ENCODE measurements around the gene TESPA1. TPM values are rescaled to one million over a fixed set of nuclear protein-coding genes. Genes with fewer than 3 reads are reported as not detected.

The TESPA1 gene
- total RNA-seq, 1 donor = not detected

DNA sequence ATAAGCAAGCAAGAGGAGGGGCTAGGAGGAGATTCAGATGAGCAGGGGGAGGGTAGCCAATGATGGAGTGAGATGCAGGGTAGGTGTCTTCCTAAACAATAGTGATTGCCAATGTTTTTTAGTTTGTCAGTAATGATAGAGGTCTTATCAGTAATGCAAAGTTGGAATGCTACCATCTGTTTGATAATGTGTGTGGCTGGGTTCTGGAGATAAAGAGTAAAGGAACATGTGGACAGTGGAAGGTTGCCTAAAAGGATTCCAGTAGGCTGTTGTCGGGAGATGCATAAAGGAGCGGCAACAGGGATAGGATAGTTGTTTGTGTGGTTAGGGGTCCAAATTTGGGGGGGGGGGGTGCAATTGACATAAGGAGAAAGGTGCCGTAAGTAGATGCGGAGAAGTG lies 52.5 kb downstream of the TESPA1 start:
- TF ChIP-seq, protein P1, sequence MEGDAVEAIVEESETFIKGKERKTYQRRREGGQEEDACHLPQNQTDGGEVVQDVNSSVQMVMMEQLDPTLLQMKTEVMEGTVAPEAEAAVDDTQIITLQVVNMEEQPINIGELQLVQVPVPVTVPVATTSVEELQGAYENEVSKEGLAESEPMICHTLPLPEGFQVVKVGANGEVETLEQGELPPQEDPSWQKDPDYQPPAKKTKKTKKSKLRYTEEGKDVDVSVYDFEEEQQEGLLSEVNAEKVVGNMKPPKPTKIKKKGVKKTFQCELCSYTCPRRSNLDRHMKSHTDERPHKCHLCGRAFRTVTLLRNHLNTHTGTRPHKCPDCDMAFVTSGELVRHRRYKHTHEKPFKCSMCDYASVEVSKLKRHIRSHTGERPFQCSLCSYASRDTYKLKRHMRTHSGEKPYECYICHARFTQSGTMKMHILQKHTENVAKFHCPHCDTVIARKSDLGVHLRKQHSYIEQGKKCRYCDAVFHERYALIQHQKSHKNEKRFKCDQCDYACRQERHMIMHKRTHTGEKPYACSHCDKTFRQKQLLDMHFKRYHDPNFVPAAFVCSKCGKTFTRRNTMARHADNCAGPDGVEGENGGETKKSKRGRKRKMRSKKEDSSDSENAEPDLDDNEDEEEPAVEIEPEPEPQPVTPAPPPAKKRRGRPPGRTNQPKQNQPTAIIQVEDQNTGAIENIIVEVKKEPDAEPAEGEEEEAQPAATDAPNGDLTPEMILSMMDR (IDR thresholded peaks at IDR 0.05; ENCODE audit: insufficient read depth, low read length) = no peak
- no peak overlapping the region for H3K4me3 ChIP-seq (ENCODE audit: low read depth, low read length)
- no peak for DNase-seq (ENCODE audit: low read depth)

DNA sequence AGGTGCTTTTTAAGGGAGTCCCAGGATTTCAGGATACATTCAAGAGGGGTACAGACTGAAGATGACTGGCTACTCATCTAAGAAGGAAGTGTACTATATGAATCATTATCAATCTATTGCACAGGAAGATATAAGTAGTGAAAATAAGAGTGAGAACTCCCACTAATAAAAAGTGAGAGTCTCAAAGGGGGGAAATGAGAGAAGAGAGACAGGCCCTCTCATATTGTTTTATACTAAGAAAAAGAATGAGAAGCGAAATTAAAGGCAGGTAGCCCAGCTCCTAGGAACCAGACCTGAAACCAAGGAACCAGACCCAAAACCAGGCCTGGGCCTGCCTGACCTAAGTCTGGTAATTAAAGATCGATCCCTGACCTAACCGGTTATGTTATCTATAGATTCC lies 54.6 kb downstream of the TESPA1 start:
- no peak for DNase-seq (ENCODE audit: low read depth)
- TF ChIP-seq, protein P1 (IDR thresholded peaks at IDR 0.05; ENCODE audit: insufficient read depth, low read length) = no peak
- H3K4me3 ChIP-seq (ENCODE audit: low read depth, low read length) = no peak overlapping the region

DNA sequence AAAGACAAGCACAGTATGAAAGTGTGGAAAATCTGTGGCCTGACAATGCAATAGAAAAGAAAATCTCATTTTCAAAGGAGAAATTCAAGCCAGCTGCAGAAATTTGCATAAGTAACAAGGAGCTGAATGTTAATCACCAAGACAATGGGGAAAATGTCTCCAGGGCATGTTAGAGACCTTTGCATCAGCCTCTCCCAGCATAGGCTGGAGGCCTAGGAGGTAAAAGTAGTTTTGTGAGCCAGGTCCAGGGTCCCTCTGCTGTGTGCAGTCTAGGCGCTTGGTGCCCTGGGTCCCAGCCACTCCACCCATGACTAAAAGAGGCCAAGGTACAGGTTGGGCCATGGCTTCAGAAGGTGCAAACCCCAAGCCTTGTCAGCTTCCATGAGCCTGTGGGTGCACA lies 58.3 kb downstream of the TESPA1 start:
- no peak overlapping the region for H3K4me3 ChIP-seq (ENCODE audit: low read depth, low read length)
- TF ChIP-seq, protein P1 (IDR thresholded peaks at IDR 0.05; ENCODE audit: insufficient read depth, low read length) = no peak
- DNase-seq (ENCODE audit: low read depth) = no peak

DNA sequence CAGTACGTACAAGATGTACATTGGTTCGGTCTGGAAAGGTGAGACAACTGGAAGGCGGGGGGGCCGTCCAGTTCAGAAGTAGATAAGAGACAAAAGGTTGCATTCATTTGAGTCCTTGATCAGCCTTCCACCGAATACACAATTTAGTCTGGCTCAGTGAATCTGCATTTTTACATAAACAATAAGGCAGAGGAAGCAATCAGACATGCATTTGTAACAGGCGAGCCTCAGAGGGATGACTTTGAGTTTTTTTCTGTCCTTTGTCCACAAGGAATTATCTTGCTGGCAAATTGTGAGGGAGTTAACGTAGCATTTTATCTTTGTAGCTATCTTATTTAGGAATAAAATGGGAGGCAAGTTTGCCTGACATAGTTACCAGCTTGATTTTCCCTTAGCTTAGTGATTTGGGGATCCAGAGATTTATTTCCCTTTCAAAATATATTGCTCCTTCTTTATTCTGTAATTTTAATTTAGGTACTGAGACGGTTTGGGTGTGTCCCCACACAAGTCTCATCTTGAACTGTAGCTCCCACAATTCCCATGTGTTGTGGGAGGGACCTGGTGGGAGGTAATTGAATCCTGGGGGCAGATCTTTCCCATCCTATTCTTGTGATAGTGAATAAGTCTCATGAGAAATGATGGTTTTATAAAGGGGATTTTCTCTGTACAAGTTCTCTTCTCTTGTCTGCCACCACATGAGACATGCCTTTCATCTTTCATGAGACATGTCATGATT lies 59.4 kb downstream of the TESPA1 start:
- no peak for DNase-seq (ENCODE audit: low read depth)
- H3K4me3 ChIP-seq (ENCODE audit: low read depth, low read length) = no peak overlapping the region
- TF ChIP-seq, protein P1 (IDR thresholded peaks at IDR 0.05; ENCODE audit: insufficient read depth, low read length) = no peak

DNA sequence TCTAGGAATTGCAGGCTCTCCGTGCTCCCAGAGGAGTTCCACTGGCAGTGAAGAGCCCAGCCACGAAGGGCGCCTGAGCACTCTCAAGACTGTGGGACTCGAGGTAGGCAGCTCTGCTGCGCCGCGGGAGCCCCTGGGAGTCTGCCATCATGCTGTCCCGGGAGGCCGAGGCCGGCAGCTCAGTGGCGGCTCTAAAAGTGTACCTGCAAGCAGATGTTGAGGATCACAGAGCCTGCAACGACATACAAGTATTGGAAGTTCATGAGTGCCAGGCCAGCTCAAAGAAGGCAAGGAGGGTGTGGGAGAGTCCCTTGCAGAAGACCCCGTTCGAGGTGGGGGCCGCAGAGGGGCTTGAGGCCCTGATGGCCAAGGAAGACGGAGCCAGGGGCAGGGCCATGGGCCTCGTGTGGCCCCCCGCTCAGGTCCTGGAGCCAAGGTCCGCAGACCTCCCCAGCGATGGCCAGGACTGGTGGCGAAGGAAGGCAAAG lies 67.5 kb downstream of the TESPA1 start:
- H3K4me3 ChIP-seq (ENCODE audit: low read depth, low read length) = no peak overlapping the region
- no peak for DNase-seq (ENCODE audit: low read depth)
- TF ChIP-seq, protein P1 (IDR thresholded peaks at IDR 0.05; ENCODE audit: insufficient read depth, low read length) = no peak

Other genes with a start within 250 kb of the TESPA1 start
- gene MUCL1, start 130.2 kb downstream of the TESPA1 start, total RNA-seq (ENCODE audit: low replicate concordance) = not detected in 2 replicates
- not detected in 2 replicates for gene NEUROD4, start 35.2 kb upstream of the TESPA1 start, total RNA-seq (ENCODE audit: low replicate concordance)
- gene OR9K2, start 141.6 kb upstream of the TESPA1 start, total RNA-seq (ENCODE audit: low replicate concordance) = not detected in 2 replicates
- gene OR10A7, start 236.3 kb upstream of the TESPA1 start, total RNA-seq (ENCODE audit: low replicate concordance) = not detected in 2 replicates